ENCODE measurements around the gene RPL35A.
"Not testable (repeated sequence)": the region's sequence is repeated elsewhere in the genome, so short reads cannot be mapped to it uniquely, and the experiment has no call there.

RPL35A gene

DNA sequence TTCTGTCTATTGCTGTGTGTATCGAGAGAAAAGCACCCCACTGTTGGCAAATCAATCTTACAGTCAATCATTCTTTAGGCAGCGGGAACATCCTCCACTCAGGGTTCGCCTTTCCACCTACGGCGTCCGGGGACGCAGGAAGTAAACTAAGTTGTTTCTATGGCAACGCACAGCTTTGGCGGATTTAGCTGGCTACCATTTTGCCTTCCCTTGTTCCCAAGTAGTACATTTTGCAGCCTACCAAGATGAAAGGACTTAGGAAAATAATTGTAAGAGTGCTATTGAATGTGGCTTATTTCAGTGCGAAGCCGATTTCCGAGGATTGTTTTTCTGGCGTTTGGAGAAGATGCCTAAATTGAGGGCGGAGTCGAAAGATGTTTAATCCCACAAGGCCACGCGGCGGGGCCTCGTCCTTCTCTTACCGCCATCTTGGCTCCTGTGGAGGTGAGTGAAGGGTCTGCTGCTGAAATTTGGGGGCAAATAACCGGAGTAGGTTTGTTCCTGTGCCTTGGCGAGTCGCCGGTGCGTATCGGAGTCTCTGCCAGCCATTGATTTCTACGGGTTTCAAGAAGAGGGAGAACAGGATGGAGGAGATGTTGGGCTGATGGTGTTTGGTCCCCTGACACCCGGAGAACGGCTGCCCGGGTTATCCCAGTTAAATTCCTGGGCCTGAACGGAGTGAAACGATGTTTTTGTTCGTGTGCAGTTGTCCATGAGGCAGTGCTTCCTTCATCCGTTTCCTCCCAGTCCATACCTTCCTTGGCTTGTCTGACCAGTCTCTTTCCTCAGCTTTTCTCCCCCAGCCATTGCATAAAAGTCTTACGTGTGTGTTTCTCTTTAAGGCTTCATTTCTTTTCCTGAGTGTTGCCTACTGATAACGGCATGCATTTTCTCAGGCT is at the start of gene RPL35A:
Gene RPL35A, plus strand, starts transcription at position 413 of the 899 bp plus-strand sequence. CDS start 778 bp downstream, outside the sequence.
- DNase-seq (ENCODE audit: low spot score): peak; percentile 88

DNA sequence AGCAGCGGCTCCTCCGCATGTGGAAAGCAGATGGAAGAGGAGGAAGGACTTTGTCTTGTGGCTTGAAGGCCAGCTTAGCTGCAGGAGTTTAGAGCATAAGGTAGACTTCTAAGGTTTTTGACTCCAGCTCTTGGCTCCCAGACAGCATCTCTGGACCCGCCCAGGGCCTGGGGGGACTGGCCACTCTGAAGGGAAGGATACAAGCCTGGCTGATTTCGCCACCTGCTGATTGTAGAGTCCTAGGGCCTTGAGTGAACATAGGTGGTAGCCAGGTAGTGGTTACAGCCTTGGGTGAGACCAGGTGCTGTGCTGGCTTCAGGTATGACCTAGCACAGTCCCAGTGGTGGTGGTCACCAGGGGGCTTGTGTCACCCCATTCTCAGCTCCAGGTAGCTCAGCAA is 48.4 kb upstream of the RPL35A start:
- DNase-seq (ENCODE audit: low spot score): no peak

- peak; percentile 92 for DNase-seq (ENCODE audit: low spot score)
Observed at GRCh38 chr3:197906023-197906849, 43.8 kb upstream of the RPL35A start.

- no peak for DNase-seq (ENCODE audit: low spot score)
Observed at GRCh38 chr3:197906850-197907187, 43.2 kb upstream of the RPL35A start.

GRCh38 chr3:197907196-197907595 is 42.8 kb upstream of the RPL35A start:
- DNase-seq (ENCODE audit: low spot score): no peak

DNA sequence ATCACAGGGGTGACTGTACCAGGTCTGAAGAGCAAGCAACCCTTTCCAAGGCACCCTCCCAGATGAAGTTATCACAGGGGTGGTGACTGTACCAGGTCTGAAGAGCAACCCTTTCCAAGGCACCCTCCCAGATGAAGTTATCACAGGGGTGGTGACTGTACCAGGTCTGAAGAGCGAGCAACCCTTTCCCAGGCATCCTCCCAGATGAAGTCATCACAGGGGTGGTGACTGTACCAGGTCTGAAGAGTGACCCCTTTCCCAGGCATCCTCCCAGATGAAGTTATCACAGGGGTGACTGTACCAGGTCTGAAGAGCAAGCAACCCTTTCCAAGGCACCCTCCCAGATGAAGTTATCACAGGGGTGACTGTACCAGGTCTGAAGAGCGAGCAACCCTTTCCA is 41.4 kb upstream of the RPL35A start:
- not testable (repeated sequence) for DNase-seq (ENCODE audit: low spot score)

DNA sequence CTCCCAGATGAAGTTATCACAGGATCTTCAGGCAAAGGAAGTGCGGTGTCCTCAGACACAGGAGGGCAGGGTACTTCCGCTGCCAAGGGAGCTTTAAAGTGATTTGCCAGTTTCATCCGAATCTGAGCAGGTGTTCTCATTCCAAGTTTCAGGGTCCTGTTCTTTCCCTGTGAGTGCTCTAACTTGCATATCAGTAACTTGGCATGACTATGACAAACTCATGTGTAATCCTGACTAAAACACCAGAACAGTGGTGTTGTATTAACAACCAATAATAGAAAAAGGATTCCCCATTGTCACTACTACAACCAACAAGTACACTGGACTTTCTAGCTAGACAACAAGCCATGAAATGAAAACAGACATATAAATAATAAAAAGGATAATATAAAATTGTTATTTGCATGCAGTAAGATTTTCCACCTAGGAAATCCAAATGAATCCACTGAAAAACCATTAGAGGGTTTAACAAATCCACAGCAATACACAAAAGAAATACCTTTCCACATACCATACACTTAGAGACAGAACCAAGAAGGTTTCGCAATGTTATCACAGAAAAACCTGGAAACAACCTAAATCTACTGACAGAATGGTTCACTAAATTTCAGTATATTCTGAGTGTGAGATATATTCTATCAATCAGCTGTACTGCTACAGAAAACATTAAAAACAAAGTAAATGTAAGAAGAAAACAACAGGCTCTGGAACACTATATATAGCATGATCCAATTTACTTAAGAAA is 40.9 kb upstream of the RPL35A start:
- DNase-seq (ENCODE audit: low spot score): no peak

DNA sequence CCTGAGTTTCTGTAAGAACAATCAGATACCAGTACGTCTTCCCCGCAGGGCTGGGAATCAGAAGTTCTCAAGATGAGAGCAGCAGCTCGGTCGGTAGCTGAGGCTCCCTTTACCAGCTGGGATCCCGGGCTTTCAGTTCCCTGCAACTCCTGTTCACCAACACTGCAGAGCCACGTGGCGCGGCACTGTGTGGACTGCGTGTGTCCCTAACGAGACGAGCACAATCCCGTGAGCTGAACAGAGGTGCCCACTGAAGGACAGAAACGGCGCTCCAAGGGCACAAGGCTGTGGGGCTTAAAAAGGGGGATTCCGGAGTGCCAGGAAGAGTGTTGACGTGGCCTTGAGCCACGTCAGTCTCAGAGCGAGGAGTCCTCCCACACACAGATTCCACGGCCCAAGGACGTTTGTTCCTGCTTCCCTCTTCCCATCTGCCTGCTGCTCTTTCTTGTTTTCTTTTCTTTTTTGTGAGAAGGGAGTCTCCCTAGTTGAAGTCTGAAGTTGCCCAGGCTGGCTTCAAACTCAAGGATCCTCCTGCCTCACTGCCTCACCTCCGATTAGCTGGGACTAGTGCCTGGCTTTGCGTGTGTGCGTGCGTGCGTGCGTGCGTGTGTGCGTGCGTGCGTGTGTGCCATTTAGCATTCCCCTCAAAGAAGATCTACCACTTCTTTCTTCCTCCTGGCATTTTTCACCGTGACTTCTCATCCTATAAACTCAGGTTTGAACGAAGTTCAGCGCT is 37.1 kb upstream of the RPL35A start:
- no peak for DNase-seq (ENCODE audit: low spot score)

GRCh38 chr3:197913641-197914380 is 36.2 kb upstream of the RPL35A start:
- DNase-seq (ENCODE audit: low spot score): no peak

- DNase-seq (ENCODE audit: low spot score): not testable (repeated sequence)
Observed at GRCh38 chr3:197921429-197922275, 28.3 kb upstream of the RPL35A start.

DNA sequence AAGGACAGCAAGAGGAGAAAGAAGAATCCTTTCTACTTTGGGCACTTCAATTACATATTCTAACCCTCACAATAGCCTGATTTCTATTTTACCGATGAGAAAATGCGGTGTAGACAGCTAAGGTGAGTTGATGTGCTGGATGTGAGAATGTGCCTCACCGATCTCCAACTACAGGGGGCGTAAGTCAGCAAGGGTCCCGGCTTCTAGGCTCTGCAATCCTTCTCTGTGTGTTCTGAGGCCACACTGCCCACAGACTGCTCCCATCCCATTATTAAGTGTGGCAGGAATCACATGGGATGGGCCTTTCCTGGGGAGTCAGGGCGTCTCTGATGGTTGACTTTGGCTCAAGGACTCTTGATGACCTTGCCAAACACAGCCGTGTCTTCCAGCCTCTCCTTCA is 23.6 kb upstream of the RPL35A start:
- no peak for DNase-seq (ENCODE audit: low spot score)

GRCh38 chr3:197927578-197927977 is 22.4 kb upstream of the RPL35A start:
- DNase-seq (ENCODE audit: low spot score): not testable (repeated sequence)

GRCh38 chr3:197936819-197937384 is 13.1 kb upstream of the RPL35A start:
- no peak for DNase-seq (ENCODE audit: low spot score)

DNA sequence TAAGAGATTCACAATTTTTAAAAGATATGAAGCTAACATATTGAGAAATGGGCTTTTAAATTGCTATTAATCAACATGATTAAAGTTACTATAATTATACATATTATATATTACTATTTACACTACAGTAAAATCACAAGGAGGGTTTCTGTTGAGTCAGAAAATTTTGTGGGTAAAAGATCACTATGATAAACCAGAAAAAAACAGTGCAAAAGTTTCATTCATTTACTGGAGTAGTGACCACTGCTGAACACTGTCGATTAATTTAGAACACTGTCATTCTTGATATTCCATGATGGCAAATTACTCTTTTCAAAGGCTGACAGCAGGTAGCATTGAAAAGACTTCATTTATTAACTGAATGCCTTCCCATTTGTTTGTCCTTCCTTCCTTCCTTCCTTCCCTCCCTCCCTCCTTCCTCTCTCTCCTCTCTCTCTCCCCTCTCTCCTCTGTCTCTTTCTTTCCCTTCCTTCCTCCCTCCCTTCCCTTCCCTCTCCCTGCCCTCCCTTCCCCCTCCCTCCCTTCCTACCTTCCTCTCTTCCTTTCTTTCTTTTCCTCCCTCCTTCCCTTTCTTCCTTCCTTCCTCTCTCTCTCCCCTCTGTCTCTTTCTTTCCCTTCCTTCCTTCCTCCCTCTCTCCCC is 9.1 kb upstream of the RPL35A start:
- DNase-seq (ENCODE audit: low spot score): no peak

DNA sequence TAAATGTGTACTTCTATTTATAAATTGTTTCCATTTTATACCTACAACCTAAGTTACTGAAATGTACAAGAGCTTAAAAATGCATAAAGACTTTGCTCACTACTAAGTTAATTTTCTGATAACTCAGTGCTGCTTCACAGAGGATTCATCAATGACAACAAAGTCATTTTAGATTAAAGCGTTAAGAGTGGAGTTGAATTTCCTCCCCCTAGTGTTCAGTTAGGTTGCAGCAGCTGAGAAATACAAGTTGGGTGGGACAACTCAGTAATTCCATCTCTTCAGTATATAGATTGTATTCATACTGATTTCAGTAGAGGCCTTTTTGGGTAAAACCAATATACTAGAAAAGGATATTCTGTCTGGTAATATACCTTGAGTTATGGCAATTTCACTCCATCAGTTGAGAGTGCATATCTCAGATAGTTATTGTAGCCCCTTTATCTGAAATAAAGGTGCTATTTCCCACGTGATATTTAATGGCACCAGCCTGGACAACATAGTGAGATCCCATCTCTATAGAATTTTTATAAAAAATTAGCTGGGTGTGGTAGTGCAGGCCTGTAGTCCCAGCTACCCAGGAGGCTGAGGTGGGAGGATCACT is 6.9 kb upstream of the RPL35A start:
- DNase-seq (ENCODE audit: low spot score): peak; percentile 52

DNA sequence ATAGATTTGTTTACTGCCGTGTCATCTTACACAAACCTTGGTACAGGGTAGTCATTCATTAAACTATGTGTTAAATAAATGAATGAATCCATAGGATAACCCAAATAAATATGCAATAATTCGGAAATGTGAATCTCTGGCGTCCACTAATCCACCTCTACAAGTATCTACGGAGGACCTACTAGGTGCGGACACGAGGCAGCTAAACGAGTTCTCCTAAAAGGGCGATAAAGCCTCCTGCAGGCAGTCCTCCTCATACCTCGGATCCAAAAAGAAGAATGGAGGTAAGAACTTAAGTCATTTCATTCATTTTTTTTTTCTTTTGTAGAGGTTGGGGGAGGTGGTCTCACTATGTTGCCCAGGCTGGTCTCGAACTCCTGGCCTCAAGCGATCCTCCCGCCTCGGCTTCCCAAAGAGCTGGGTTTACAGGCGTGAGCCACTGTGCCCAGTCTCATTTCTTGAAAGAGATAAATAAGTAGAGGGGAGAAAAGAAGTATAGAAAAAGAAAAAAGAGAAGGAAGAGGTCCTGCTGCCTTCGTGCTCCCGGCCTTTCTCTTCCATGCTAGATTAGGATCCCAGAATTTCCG is 706 bp upstream of the RPL35A start:
- DNase-seq (ENCODE audit: low spot score): no peak

DNA sequence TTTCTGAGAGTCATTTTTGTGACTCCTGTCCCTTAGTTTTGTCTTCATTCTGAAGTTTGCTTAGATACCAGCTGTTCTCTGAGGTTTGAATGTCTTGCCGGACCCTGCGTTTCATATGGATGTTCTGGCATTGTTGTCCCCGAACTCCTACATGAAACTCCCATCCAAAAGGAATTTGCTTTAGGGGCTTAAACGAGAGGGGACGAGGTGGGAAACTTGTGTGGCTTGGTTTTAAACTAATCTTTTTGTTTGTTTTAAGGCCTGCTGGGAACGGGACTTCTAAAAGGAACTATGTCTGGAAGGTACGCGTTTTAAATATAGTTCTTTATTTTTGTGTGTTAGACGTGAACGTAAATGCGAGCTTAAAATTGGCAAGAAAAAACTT is 679 bp downstream of the RPL35A start:
- DNase-seq (ENCODE audit: low spot score): no peak

DNA sequence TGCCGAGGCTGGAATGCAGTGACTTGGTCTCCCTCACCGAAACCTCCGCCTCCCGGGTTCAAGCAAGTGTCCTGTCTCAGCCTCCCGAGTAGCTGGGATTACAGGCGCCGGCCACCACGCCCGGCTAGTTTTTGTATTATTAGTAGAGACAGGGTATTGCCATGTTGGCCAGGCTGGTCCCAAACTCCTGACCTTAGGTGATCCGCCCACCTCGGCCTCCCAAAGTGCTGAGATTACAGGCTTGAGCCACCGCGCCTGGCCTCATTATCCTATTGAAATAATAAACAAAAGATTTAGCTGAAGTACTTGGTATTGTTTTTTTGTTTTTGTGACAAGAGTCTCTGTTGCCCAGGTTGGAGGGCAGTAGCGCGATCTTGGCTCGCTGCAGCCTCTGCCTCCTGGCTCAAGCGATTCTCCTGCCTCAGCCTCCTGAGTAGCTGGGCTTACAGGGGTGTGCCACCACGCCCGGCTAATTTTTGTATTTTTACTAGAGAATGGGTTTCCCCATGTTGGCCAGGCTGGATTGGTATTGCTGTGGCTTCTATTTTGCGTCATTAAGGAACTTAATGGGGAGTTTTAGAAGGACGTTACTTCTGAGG is 1.5 kb downstream of the RPL35A start:
- no peak for DNase-seq (ENCODE audit: low spot score)
